WTC11 (cell line): ENCODE data around the gene ZNF282. TPM values are rescaled to one million over a fixed set of nuclear protein-coding genes. Genes with fewer than 3 reads are reported as not detected.

Source experiments
- ATAC-seq: fragments of 200-7000 bp; cut with Tn5 transposase; 2 replicates; pipeline ENCODE4 v1.10.0; 2021; ENCODE audit warnings: mild to moderate bottlenecking, moderate library complexity
- CTCF ChIA-PET: fragments of 300-600 bp; sonication (Branson Sonifier 250); formaldehyde crosslinking; loops from one replicate; lab custom pipeline; 2021; ENCODE audit warnings: antibody characterized with exemption; lab: Charles Lee
- POLR2A ChIA-PET: fragments of 350-600 bp; sonication (Branson Sonifier 250); formaldehyde crosslinking; loops from one replicate; lab custom pipeline; 2021; ENCODE audit warnings: antibody characterized with exemption; lab: Charles Lee
- DNase-seq: peaks from one replicate; pipeline ENCODE4 v3.0.0; 2021; ENCODE audit warnings: low spot score
- H3K27ac Mint-ChIP-seq: 2 replicates; pipeline ENCODE4 v1.8.0; 2021; ENCODE audit warnings: mixed read lengths
- H3K27me3 Mint-ChIP-seq: 2 replicates; pipeline ENCODE4 v1.8.0; 2021; ENCODE audit warnings: low read depth, mild to moderate bottlenecking, moderate library complexity, mixed read lengths
- H3K36me3 Mint-ChIP-seq: 2 replicates; pipeline ENCODE4 v1.8.0; 2021; ENCODE audit warnings: mixed read lengths
- H3K4me1 Mint-ChIP-seq: 2 replicates; pipeline ENCODE4 v1.8.0; 2022; ENCODE audit warnings: mixed read lengths
- H3K4me3 Mint-ChIP-seq: 2 replicates; pipeline ENCODE4 v1.8.0; 2021; ENCODE audit warnings: mild to moderate bottlenecking, moderate library complexity, mixed read lengths
- H3K9me3 Mint-ChIP-seq: 2 replicates; pipeline ENCODE4 v1.8.0; 2021; ENCODE audit warnings: mixed read lengths
- ETV6 ChIP-seq: sonication (generic); formaldehyde crosslinking; IDR thresholded peaks from 2 replicates; pipeline ENCODE4 v1.8.1; 2022; ENCODE audit warnings: mild to moderate bottlenecking, missing genetic modification reagents
- FOXP1 ChIP-seq: sonication (generic); formaldehyde crosslinking; IDR thresholded peaks from 2 replicates; pipeline ENCODE4 v1.8.0; 2022; ENCODE audit warnings: missing genetic modification reagents, mild to moderate bottlenecking, moderate library complexity, borderline replicate concordance
- FOXP4 ChIP-seq: sonication (generic); formaldehyde crosslinking; IDR thresholded peaks from 2 replicates; pipeline ENCODE4 v1.8.0; 2022; ENCODE audit warnings: mild to moderate bottlenecking, missing genetic modification reagents
- GRHL2 ChIP-seq: fragments of 250-450 bp; sonication (Bioruptor Pico); IDR thresholded peaks from 2 replicates; pipeline ENCODE4 v1.8.0; 2022; ENCODE audit warnings: mild to moderate bottlenecking, moderate library complexity; ENCODE audit not compliant: insufficient replicate concordance, severe bottlenecking
- MAX ChIP-seq: sonication (generic); formaldehyde crosslinking; IDR thresholded peaks from 2 replicates; pipeline ENCODE4 v1.8.0; 2022; ENCODE audit warnings: mild to moderate bottlenecking, missing genetic modification reagents
- NFATC4 ChIP-seq: fragments of 250-450 bp; sonication (Bioruptor Pico); IDR thresholded peaks from 2 replicates; pipeline ENCODE4 v1.9.0; 2021; ENCODE audit warnings: mild to moderate bottlenecking
- OVOL2 ChIP-seq: fragments of 250-450 bp; sonication (Bioruptor Pico); IDR thresholded peaks from 2 replicates; pipeline ENCODE4 v1.9.0; 2021; ENCODE audit warnings: mild to moderate bottlenecking, borderline replicate concordance
- SMAD4 ChIP-seq: sonication (generic); formaldehyde crosslinking; IDR thresholded peaks from 2 replicates; pipeline ENCODE4 v1.8.0; 2022; ENCODE audit warnings: mild to moderate bottlenecking, missing genetic modification reagents
- SP1 ChIP-seq: sonication (generic); formaldehyde crosslinking; conservative IDR thresholded peaks from 2 replicates; pipeline ENCODE4 v1.8.1; 2022; ENCODE audit warnings: missing genetic modification reagents
- TEAD4 ChIP-seq: sonication (generic); formaldehyde crosslinking; IDR thresholded peaks from 2 replicates; pipeline ENCODE4 v1.8.0; 2022; ENCODE audit warnings: mild to moderate bottlenecking, missing genetic modification reagents
- ZNF121 ChIP-seq: sonication (generic); formaldehyde crosslinking; IDR thresholded peaks from 2 replicates; pipeline ENCODE4 v1.8.0; 2023; ENCODE audit warnings: missing genetic modification reagents
- ZNF219 ChIP-seq: sonication (generic); formaldehyde crosslinking; IDR thresholded peaks from 2 replicates; pipeline ENCODE4 v1.8.0; 2023; ENCODE audit warnings: missing genetic modification reagents, mild to moderate bottlenecking, borderline replicate concordance
- ZNF263 ChIP-seq: sonication (generic); formaldehyde crosslinking; IDR thresholded peaks from 2 replicates; pipeline ENCODE4 v1.8.1; 2022; ENCODE audit warnings: low read depth, mild to moderate bottlenecking, moderate library complexity, missing genetic modification reagents
- ZNF416 ChIP-seq: fragments of 250-450 bp; sonication (Bioruptor Pico); IDR thresholded peaks from 2 replicates; pipeline ENCODE4 v1.9.0; 2021; ENCODE audit warnings: mild to moderate bottlenecking, inconsistent platforms
- total RNA-seq: library from RNA; stranded (reverse); gene quantifications from 3 replicates; pipeline ENCODE4 v1.2.3, GENCODE V29; 2021
- TF ChIP-seq, protein P1 (sequence below): sonication (generic); formaldehyde crosslinking; IDR thresholded peaks from 2 replicates; pipeline ENCODE4 v1.8.0; 2023; ENCODE audit warnings: missing genetic modification reagents
- TF ChIP-seq, protein P2 (sequence below): sonication (generic); formaldehyde crosslinking; IDR thresholded peaks from 2 replicates; pipeline ENCODE4 v1.8.1; 2022; ENCODE audit warnings: low read depth, missing genetic modification reagents, borderline replicate concordance
- TF ChIP-seq, protein P3 (sequence below): sonication (generic); formaldehyde crosslinking; IDR thresholded peaks from 2 replicates; pipeline ENCODE4 v1.8.0; 2023; ENCODE audit warnings: mild to moderate bottlenecking, missing genetic modification reagents
- TF ChIP-seq, protein P4 (sequence below): sonication (generic); formaldehyde crosslinking; conservative IDR thresholded peaks from 2 replicates; pipeline ENCODE4 v1.8.1; 2022; ENCODE audit warnings: mild to moderate bottlenecking, missing genetic modification reagents
- TF ChIP-seq, protein P5 (sequence below): sonication (generic); formaldehyde crosslinking; IDR thresholded peaks from 2 replicates; pipeline ENCODE4 v1.8.0; 2022; ENCODE audit warnings: mild to moderate bottlenecking, missing genetic modification reagents
- TF ChIP-seq, protein P6 (sequence below): sonication (generic); formaldehyde crosslinking; IDR thresholded peaks from 2 replicates; pipeline ENCODE4 v1.8.0; 2022; ENCODE audit warnings: missing genetic modification reagents

The ZNF282 gene
- total RNA-seq, 1 experiment from 2014 or later = 38.5 TPM

- ChIA-PET CTCF (interaction anchor here (0.6 kb wide), 1 partner anchor 36 kb away, joined by 3 read pairs; the partner anchor contains the start of gene ZNF783), POLR2A (no interaction called here)
- no peak overlapping the region for H3K27ac Mint-ChIP-seq
- DNase-seq = no peak
- ATAC-seq = no peak
- H3K9me3 Mint-ChIP-seq = no peaks in the 10 kb centered on the region
- H3K27me3 Mint-ChIP-seq = no peaks in the 10 kb centered on the region; the same call in 1 of the 2 replicates
- peaks cover 19% of the 10 kb centered on the region for H3K36me3 Mint-ChIP-seq
- TF ChIP-seq FOXP4 (CRISPR knock-in tag) (no peak), MAX (CRISPR knock-in tag) (no peak), ETV6 (CRISPR knock-in tag) (no peak), ZNF416 (no peak), SMAD4 (CRISPR knock-in tag) (no peak), ZNF263 (CRISPR knock-in tag) (no peak), FOXP1 (CRISPR knock-in tag) (no peak)
- TF ChIP-seq, protein P1, sequence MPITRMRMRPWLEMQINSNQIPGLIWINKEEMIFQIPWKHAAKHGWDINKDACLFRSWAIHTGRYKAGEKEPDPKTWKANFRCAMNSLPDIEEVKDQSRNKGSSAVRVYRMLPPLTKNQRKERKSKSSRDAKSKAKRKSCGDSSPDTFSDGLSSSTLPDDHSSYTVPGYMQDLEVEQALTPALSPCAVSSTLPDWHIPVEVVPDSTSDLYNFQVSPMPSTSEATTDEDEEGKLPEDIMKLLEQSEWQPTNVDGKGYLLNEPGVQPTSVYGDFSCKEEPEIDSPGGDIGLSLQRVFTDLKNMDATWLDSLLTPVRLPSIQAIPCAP (CRISPR knock-in tag) = no peak
- TF ChIP-seq, protein P2, sequence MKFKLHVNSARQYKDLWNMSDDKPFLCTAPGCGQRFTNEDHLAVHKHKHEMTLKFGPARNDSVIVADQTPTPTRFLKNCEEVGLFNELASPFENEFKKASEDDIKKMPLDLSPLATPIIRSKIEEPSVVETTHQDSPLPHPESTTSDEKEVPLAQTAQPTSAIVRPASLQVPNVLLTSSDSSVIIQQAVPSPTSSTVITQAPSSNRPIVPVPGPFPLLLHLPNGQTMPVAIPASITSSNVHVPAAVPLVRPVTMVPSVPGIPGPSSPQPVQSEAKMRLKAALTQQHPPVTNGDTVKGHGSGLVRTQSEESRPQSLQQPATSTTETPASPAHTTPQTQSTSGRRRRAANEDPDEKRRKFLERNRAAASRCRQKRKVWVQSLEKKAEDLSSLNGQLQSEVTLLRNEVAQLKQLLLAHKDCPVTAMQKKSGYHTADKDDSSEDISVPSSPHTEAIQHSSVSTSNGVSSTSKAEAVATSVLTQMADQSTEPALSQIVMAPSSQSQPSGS (CRISPR knock-in tag) = no peak
- H3K4me3 Mint-ChIP-seq = no peak overlapping the region
- no peaks in the 10 kb centered on the region for H3K4me1 Mint-ChIP-seq
Observed at GRCh38 chr7:149225106-149225505, 29.8 kb downstream of the ZNF282 start.

DNA sequence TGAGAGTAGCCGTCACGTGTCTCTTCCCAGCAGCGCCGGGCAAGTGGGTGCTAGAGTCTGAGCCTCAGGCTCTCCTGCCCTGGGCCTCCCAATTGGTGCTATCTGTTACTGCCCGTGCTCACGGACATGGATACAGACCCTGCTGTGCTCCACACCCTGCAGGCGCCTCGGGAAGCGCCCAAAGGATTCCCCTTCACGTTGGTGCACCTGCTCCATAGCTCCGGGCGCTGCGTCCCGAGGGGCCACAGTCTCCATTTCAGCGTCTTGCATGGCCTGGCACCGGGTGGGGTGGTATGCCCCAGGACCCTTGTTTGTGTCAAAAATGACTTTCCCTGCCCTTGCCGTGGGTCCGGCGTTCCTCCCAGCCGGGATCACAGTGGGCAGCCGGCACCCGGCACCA lies 30.3 kb downstream of the ZNF282 start:
- ATAC-seq (no peak), DNase-seq (no peak)
- Mint-ChIP-seq H3K9me3 (no peaks in the 10 kb centered on the region), H3K4me1 (no peaks in the 10 kb centered on the region), H3K36me3 (peaks cover 17% of the 10 kb centered on the region), H3K4me3 (no peak overlapping the region), H3K27ac (no peak overlapping the region), H3K27me3 (no peaks in the 10 kb centered on the region; the same call in 1 of the 2 replicates)
- POLR2A ChIA-PET = no interaction called here
- CTCF ChIA-PET = interaction anchor here (0.6 kb wide), 1 partner anchor 36 kb away, joined by 3 read pairs; the partner anchor contains the start of gene ZNF783
- TF ChIP-seq ZNF263 (CRISPR knock-in tag) (no peak), ZNF121 (CRISPR knock-in tag) (no peak), GRHL2 (CRISPR knock-in tag) (no peak), SP1 (CRISPR knock-in tag) (no peak), OVOL2 (CRISPR knock-in tag) (no peak), SMAD4 (CRISPR knock-in tag) (no peak), TEAD4 (CRISPR knock-in tag) (no peak), FOXP4 (CRISPR knock-in tag) (no peak), NFATC4 (CRISPR knock-in tag) (no peak), ZNF219 (CRISPR knock-in tag) (no peak)
- TF ChIP-seq, protein P3, sequence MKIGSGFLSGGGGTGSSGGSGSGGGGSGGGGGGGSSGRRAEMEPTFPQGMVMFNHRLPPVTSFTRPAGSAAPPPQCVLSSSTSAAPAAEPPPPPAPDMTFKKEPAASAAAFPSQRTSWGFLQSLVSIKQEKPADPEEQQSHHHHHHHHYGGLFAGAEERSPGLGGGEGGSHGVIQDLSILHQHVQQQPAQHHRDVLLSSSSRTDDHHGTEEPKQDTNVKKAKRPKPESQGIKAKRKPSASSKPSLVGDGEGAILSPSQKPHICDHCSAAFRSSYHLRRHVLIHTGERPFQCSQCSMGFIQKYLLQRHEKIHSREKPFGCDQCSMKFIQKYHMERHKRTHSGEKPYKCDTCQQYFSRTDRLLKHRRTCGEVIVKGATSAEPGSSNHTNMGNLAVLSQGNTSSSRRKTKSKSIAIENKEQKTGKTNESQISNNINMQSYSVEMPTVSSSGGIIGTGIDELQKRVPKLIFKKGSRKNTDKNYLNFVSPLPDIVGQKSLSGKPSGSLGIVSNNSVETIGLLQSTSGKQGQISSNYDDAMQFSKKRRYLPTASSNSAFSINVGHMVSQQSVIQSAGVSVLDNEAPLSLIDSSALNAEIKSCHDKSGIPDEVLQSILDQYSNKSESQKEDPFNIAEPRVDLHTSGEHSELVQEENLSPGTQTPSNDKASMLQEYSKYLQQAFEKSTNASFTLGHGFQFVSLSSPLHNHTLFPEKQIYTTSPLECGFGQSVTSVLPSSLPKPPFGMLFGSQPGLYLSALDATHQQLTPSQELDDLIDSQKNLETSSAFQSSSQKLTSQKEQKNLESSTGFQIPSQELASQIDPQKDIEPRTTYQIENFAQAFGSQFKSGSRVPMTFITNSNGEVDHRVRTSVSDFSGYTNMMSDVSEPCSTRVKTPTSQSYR (CRISPR knock-in tag) = no peak
- TF ChIP-seq, protein P4, sequence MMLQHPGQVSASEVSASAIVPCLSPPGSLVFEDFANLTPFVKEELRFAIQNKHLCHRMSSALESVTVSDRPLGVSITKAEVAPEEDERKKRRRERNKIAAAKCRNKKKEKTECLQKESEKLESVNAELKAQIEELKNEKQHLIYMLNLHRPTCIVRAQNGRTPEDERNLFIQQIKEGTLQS (CRISPR knock-in tag) = no peak
- TF ChIP-seq, protein P5, sequence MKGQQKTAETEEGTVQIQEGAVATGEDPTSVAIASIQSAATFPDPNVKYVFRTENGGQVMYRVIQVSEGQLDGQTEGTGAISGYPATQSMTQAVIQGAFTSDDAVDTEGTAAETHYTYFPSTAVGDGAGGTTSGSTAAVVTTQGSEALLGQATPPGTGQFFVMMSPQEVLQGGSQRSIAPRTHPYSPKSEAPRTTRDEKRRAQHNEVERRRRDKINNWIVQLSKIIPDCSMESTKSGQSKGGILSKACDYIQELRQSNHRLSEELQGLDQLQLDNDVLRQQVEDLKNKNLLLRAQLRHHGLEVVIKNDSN = no peak
- TF ChIP-seq, protein P6, sequence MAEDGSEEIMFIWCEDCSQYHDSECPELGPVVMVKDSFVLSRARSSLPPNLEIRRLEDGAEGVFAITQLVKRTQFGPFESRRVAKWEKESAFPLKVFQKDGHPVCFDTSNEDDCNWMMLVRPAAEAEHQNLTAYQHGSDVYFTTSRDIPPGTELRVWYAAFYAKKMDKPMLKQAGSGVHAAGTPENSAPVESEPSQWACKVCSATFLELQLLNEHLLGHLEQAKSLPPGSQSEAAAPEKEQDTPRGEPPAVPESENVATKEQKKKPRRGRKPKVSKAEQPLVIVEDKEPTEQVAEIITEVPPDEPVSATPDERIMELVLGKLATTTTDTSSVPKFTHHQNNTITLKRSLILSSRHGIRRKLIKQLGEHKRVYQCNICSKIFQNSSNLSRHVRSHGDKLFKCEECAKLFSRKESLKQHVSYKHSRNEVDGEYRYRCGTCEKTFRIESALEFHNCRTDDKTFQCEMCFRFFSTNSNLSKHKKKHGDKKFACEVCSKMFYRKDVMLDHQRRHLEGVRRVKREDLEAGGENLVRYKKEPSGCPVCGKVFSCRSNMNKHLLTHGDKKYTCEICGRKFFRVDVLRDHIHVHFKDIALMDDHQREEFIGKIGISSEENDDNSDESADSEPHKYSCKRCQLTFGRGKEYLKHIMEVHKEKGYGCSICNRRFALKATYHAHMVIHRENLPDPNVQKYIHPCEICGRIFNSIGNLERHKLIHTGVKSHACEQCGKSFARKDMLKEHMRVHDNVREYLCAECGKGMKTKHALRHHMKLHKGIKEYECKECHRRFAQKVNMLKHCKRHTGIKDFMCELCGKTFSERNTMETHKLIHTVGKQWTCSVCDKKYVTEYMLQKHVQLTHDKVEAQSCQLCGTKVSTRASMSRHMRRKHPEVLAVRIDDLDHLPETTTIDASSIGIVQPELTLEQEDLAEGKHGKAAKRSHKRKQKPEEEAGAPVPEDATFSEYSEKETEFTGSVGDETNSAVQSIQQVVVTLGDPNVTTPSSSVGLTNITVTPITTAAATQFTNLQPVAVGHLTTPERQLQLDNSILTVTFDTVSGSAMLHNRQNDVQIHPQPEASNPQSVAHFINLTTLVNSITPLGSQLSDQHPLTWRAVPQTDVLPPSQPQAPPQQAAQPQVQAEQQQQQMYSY (CRISPR knock-in tag) = no peak
